ENCODE results near the gene BARX2.

GRCh38 chr11:129427376-129427775 lies 51.7 kb downstream of the BARX2 start:
- TF ChIP-seq CTCF (IDR thresholded peaks at IDR 0.05) (no peak), POLR2A (IDR thresholded peaks at IDR 0.05) (no peak), POLR2AphosphoS5 (IDR thresholded peaks at IDR 0.05) (no peak), EP300 (IDR thresholded peaks at IDR 0.05) (no peak)

Data from stomach (tissue), 4 donors.